Skeletal muscle tissue (tissue), 4 donors: ENCODE measurements around the gene EPHA8. TPM values are rescaled to one million over a fixed set of nuclear protein-coding genes. Genes with fewer than 3 reads are reported as not detected.

Experiments used
- H3K27ac ChIP-seq: one replicate; pipeline ENCODE4 v1.7.0; 2013; ENCODE audit warnings: mild to moderate bottlenecking, low read depth, low read length, inconsistent platforms
- H3K27me3 ChIP-seq, 3 donors: one replicate each; pipeline ENCODE4 v1.7.0; 2013; ENCODE audit warnings: low read length in 3 of 3; ENCODE audit not compliant: control insufficient read depth in 3 of 3, insufficient read depth in 3 of 3
- H3K36me3 ChIP-seq, 3 donors: one replicate each; pipeline ENCODE4 v1.7.0; 2013; ENCODE audit warnings: low read length in 3 of 3; ENCODE audit not compliant: control insufficient read depth in 3 of 3, insufficient read depth in 3 of 3
- H3K4me1 ChIP-seq, 3 donors: one replicate each; pipeline ENCODE4 v1.7.0; 2013; ENCODE audit warnings: low read length in 3 of 3, mild to moderate bottlenecking in 3 of 3; ENCODE audit not compliant: control insufficient read depth in 3 of 3, insufficient read depth in 3 of 3
- H3K4me3 ChIP-seq, 3 donors: one replicate each; pipeline ENCODE4 v1.7.0; 2013; ENCODE audit warnings: low read length in 3 of 3
- H3K9ac ChIP-seq, 3 donors: one replicate each; pipeline ENCODE4 v1.7.0; 2013; ENCODE audit warnings: low read length in 3 of 3, mild to moderate bottlenecking in 3 of 3, moderate library complexity in 2 of 3, low read depth in 1 of 3
- H3K9me3 ChIP-seq, 3 donors: one replicate each; pipeline ENCODE4 v1.7.0; 2013; ENCODE audit warnings: low read length in 3 of 3; ENCODE audit not compliant: control insufficient read depth in 3 of 3
- total RNA-seq: library from RNA; depleted of rRNA; stranded (reverse); fragments of >200 nt; gene quantifications from one replicate; pipeline ENCODE4 v1.2.3, GENCODE V29; 2014
- donor health status: Osteomylitis.

Gene EPHA8
- total RNA-seq, 1 donor from 2014 or later = not detected

DNA sequence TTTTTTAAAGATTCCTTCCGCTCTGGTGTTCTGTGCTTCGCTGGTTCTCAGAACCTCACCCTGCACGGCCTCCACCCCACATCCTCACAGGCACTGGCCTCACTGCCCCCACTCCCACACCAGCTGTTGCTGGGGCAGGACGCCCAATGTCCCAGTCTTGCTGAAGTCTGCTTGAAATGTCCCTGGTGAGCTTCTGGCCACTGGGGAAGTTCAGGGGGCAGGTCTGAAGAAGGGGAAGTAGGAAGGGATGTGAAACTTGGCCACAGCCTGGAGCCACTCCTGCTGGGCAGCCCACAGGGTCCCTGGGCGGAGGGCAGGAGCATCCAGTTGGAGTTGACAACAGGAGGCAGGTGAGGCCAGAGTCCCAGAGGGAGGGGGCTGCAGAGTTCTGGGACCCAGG is 73.1 kb downstream of the EPHA8 start, which contains the start of gene C1QA:
Gene C1QA (plus strand): TSS at position 276 of the 400 bp plus-strand sequence. CDS start 989 bp downstream, outside the sequence.
- H3K4me1 ChIP-seq = no peaks in the 10 kb centered on the region
- peak within 1 kb of the TSS; percentile 22 to 43 (median 32) for H3K4me3 ChIP-seq
- H3K36me3 ChIP-seq = no peaks in the 10 kb centered on the region
- no peaks in the 10 kb centered on the region for H3K9me3 ChIP-seq
- peaks cover 6 to 29% (median 14%) of the 10 kb centered on the region in 3 donors for H3K27me3 ChIP-seq
- no peak within 1 kb of the TSS for H3K27ac ChIP-seq
- no peak within 1 kb of the TSS for H3K9ac ChIP-seq

DNA sequence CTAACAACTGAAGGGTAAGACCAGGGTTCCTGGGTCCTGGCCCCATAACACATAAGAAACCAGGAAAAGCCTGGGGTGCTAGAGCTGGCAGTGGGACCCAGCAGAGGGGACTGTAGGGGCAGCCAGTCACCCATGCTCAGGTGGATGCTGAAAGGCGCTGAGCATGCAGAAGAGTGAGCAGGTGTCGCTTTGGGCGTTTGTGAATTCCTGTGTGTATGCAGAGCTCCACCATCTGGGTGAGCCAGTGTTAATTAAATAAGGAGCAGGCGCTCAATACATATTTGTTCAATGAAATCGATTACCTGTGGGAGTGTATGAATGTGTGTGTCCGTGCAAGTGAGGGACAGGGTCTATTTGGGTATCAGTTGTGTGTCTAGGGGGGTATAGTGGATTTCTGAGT is 73.6 kb downstream of the EPHA8 start:
- H3K27me3 ChIP-seq = peaks cover 6 to 29% (median 11%) of the 10 kb centered on the region in 3 donors
- H3K36me3 ChIP-seq = no peaks in the 10 kb centered on the region
- no peaks in the 10 kb centered on the region for H3K9me3 ChIP-seq
- no peak overlapping the region for H3K27ac ChIP-seq
- H3K9ac ChIP-seq = no peak overlapping the region
- H3K4me1 ChIP-seq = peaks cover 0 to 4% (median 3%) of the 10 kb centered on the region in 3 donors
- H3K4me3 ChIP-seq = peak overlapping the region in 2 of 3 donors; percentile 32 to 43

DNA sequence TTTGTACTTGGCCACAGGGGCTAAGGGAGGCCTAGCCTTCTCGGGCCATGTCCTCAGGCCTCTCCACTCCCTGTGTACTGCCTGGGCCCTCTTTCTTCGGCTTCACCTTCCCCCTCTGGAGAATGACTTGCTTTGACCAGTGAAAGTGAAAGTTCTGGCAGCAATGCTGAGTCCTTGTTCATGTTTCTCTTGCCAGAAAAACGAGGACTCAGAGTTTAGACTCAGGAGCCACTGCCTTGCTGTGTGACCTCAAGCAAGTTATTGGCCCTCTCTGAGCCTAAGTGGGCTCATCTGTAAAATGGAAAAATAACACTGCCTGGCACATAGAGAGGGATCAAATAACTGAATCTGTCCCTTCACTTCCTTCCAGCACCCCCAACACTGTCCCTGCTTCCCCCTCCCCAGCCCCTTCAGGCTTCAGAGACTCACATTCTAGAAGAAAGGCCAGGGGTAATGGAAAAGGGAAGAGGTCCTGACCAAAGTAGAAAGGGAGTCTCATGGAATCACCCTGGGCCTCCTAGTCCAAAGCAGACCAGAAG is 74.7 kb downstream of the EPHA8 start:
- Histone ChIP-seq H3K4me3 (no peak overlapping the region), H3K27me3 (peaks cover 6 to 33% (median 20%) of the 10 kb centered on the region in 3 donors), H3K9ac (no peak overlapping the region), H3K9me3 (no peaks in the 10 kb centered on the region), H3K4me1 (peaks cover 2 to 4% (median 4%) of the 10 kb centered on the region in 3 donors), H3K27ac (no peak overlapping the region), H3K36me3 (no peaks in the 10 kb centered on the region)

DNA sequence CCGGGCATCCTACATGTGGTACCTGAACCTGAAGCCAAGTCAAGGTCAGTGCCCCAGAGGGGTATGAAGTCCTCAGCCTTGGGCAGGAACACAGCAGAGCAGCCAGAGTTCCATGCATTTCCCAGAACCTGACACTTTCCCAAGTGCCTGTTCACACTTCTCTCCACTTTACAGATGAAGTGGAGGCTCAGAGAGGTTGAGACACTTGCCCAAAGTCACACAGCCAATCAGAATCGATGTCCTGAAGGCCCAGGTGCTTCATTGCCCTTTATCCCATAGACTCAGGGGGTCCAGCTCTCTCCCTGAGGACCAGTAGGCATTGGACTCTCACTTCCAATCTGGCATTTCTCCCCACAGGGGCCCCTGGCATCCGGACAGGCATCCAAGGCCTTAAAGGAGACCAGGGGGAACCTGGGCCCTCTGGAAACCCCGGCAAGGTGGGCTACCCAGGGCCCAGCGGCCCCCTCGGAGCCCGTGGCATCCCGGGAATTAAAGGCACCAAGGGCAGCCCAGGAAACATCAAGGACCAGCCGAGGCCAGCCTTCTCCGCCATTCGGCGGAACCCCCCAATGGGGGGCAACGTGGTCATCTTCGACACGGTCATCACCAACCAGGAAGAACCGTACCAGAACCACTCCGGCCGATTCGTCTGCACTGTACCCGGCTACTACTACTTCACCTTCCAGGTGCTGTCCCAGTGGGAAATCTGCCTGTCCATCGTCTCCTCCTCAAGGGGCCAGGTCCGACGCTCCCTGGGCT is 75.4 kb downstream of the EPHA8 start:
- H3K4me3 ChIP-seq = peak overlapping the region in 1 of 3 donors; percentile 7
- no peak overlapping the region for H3K27ac ChIP-seq
- no peak overlapping the region for H3K9ac ChIP-seq
- peaks cover 6 to 34% (median 17%) of the 10 kb centered on the region in 3 donors for H3K27me3 ChIP-seq
- H3K4me1 ChIP-seq = peaks cover 2 to 4% (median 4%) of the 10 kb centered on the region in 3 donors
- no peaks in the 10 kb centered on the region for H3K36me3 ChIP-seq
- no peaks in the 10 kb centered on the region for H3K9me3 ChIP-seq

DNA sequence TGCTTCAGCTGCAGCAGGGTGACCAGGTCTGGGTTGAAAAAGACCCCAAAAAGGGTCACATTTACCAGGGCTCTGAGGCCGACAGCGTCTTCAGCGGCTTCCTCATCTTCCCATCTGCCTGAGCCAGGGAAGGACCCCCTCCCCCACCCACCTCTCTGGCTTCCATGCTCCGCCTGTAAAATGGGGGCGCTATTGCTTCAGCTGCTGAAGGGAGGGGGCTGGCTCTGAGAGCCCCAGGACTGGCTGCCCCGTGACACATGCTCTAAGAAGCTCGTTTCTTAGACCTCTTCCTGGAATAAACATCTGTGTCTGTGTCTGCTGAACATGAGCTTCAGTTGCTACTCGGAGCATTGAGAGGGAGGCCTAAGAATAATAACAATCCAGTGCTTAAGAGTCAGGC is 76.0 kb downstream of the EPHA8 start:
- Histone ChIP-seq H3K36me3 (no peaks in the 10 kb centered on the region), H3K4me1 (peaks cover 2 to 4% (median 4%) of the 10 kb centered on the region in 3 donors), H3K27me3 (peaks cover 6 to 34% (median 17%) of the 10 kb centered on the region in 3 donors), H3K9me3 (no peaks in the 10 kb centered on the region), H3K27ac (no peak overlapping the region), H3K4me3 (peak overlapping the region in 1 of 3 donors; percentile 7), H3K9ac (no peak overlapping the region)

DNA sequence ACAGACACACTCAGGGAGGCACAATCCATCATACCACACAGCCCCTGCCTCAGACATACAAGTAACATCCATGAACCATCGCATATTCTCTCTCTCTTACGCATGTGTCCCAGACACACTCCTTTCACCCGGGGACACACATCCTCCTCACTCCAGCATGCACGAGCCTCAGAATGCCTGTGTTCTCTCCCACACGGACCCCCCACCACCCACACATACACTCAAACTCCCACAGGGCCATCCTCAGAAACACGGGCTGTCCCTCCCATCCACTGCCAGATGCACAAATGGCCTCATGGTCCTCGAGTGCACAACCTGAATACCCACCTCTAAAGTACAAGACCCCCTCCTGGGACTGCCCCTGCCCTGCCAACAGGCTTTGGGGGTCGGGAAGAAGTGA is 78.0 kb downstream of the EPHA8 start:
- no peaks in the 10 kb centered on the region for H3K36me3 ChIP-seq
- H3K9ac ChIP-seq = no peak overlapping the region
- H3K27me3 ChIP-seq = peaks cover 0 to 30% (median 19%) of the 10 kb centered on the region in 3 donors
- H3K9me3 ChIP-seq = no peaks in the 10 kb centered on the region
- peaks cover 2 to 4% (median 4%) of the 10 kb centered on the region in 3 donors for H3K4me1 ChIP-seq
- H3K27ac ChIP-seq = no peak overlapping the region
- H3K4me3 ChIP-seq = no peak overlapping the region

DNA sequence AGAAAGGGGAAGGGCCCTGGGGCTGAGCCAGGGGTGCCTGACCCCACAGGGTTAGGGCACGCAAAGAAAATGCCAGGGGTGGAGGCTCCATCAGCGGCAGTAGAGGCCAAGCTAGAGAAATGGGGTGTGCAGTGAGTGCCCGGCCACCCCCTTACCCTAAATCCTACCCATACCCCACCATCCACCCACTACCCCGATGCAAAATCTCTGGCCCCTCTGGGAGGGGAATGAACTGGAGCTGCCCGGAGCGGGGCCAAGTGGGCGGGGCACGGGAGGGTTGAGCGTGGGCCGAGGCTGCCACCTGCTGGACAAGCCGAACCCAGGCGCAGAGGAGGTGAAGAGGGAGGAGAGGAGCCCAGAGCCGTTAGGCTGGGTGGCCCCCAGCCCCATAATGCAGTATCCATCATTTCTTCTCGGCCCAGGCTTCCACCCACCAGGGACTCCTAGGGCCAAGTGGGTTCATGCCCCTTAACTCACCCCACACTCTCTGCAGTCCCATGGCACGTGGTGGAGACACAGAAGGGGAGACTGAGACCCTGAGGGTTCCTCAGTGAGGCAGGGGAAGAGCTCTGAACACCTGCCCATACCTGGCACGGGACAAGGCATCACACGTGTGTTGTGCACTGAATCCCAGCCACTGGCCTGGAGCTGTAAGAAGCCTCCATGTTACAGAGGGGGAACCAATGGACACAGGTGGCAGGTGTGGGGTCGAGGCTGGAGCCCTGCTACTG is 78.8 kb downstream of the EPHA8 start:
- no peak overlapping the region for H3K27ac ChIP-seq
- H3K36me3 ChIP-seq = no peaks in the 10 kb centered on the region
- peak overlapping the region in 1 of 3 donors; percentile 43 for H3K4me3 ChIP-seq
- peaks cover 2 to 4% (median 4%) of the 10 kb centered on the region in 3 donors for H3K4me1 ChIP-seq
- no peaks in the 10 kb centered on the region for H3K9me3 ChIP-seq
- H3K9ac ChIP-seq = no peak overlapping the region
- H3K27me3 ChIP-seq = peaks cover 0 to 24% (median 23%) of the 10 kb centered on the region in 3 donors

DNA sequence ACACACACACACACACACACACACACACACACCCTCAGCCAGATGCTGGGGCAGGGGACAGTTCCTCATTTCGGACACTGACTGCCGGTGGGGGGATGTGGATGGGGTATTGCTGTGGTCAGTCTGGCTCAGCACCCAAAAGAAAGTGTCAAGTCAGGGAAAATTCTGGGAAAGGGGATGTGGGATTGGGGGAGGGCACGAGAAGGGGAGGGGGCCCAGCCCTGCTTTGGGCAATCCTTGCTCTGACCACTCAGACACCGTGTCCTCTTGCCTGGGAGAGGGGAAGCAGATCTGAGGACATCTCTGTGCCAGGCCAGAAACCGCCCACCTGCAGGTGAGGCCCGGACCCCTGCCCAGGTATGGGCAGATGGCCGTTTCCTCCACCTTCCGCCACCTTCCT is 80.1 kb downstream of the EPHA8 start, which contains the start of gene C1QC:
Gene C1QC (plus strand): TSS at position 253 of the 400 bp plus-strand sequence. CDS start 391 bp downstream, outside the sequence.
- no peak within 1 kb of the TSS for H3K9ac ChIP-seq
- H3K4me3 ChIP-seq = peak within 1 kb of the TSS in 2 of 3 donors; percentile 9 to 27
- H3K27me3 ChIP-seq = peaks cover 0 to 21% (median 15%) of the 10 kb centered on the region in 3 donors
- H3K4me1 ChIP-seq = peaks cover 2 to 4% (median 4%) of the 10 kb centered on the region in 3 donors
- H3K9me3 ChIP-seq = no peaks in the 10 kb centered on the region
- H3K36me3 ChIP-seq = no peaks in the 10 kb centered on the region
- H3K27ac ChIP-seq = no peak within 1 kb of the TSS

DNA sequence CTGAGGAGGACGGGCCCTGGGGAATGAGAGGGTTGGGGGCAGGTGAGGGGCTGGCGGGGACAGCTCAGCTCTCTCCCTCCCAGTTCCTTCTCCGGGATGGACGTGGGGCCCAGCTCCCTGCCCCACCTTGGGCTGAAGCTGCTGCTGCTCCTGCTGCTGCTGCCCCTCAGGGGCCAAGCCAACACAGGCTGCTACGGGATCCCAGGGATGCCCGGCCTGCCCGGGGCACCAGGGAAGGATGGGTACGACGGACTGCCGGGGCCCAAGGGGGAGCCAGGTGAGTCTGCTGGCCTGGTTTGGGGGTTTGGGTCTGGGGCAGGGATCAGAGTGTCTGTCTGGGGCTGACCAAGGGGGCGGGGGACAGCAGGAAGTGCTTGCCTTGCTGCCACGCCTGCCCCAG is 80.6 kb downstream of the EPHA8 start:
- Histone ChIP-seq H3K27me3 (peaks cover 0 to 24% (median 15%) of the 10 kb centered on the region in 3 donors), H3K27ac (no peak overlapping the region), H3K4me1 (peaks cover 2 to 4% (median 4%) of the 10 kb centered on the region in 3 donors), H3K9ac (no peak overlapping the region), H3K9me3 (no peaks in the 10 kb centered on the region), H3K4me3 (peak overlapping the region in 1 of 3 donors; percentile 27), H3K36me3 (no peaks in the 10 kb centered on the region)
